Right lobe of liver (tissue), 6 donors: ENCODE data around the gene AHDC1. TPM values are rescaled to one million over a fixed set of nuclear protein-coding genes. Genes with fewer than 3 reads are reported as not detected.

ENCODE experiments used
- ATAC-seq, 4 donors: fragments of 200-7000 bp; cut with Tn5 transposase; one replicate each; pipeline ENCODE4 v1.9.1; 2020; ENCODE audit warnings: mild to moderate bottlenecking in 4 of 4, moderate library complexity in 4 of 4
- DNase-seq, 3 donors: peaks; one replicate each; pipeline ENCODE4 v3.0.0-alpha.2; 2020
- H3K27ac ChIP-seq, 3 donors: fragments of 200-600 bp; one replicate each; pipeline ENCODE4 v1.8.0; 2022
- H3K27me3 ChIP-seq, 2 donors: fragments of 200-600 bp; one replicate each; pipeline ENCODE4 v1.8.0; 2022
- H3K36me3 ChIP-seq, 4 donors: fragments of 200-600 bp; sonication (generic) in 1 of 4; one replicate each; pipeline versions ENCODE4 v1.5.1 to v1.8.0; 2017 to 2022; ENCODE audit warnings: control low read depth in 1 of 4
- H3K4me1 ChIP-seq, 4 donors: fragments of 200-600 bp; sonication (generic) in 1 of 4; one replicate each; pipeline versions ENCODE4 v1.5.1 to v1.8.0; 2017 to 2022; ENCODE audit warnings: control low read depth in 1 of 4
- H3K4me3 ChIP-seq, 3 donors: fragments of 200-600 bp; one replicate each; pipeline ENCODE4 v1.8.0; 2022
- H3K9me3 ChIP-seq, 4 donors: fragments of 200-600 bp; sonication (generic) in 1 of 4; one replicate each; pipeline versions ENCODE4 v1.5.1 to v1.8.0; 2017 to 2022; ENCODE audit warnings: control low read depth in 1 of 4
- CTCF ChIP-seq, 4 donors: fragments of 200-600 bp in 3 of 4; fragments of 450-650 bp in 1 of 4; IDR thresholded peaks; one replicate each; pipeline versions ENCODE4 v1.5.1 to v1.8.0; 2016 to 2022; ENCODE audit warnings: antibody characterized with exemption in 4 of 4, mild to moderate bottlenecking in 2 of 4
- POLR2A ChIP-seq: fragments of 450-650 bp; IDR thresholded peaks from one replicate; pipeline ENCODE4 v1.6.1; 2017; ENCODE audit warnings: antibody characterized with exemption, mild to moderate bottlenecking
- WGBS: methylation state at CpG from one replicate; pipeline ENCODE4 v1.1.6; 2018; ENCODE audit warnings: low coverage, low lambda C conversion rate; ENCODE audit not compliant: insufficient coverage; ENCODE audit errors: missing lambda C conversion rate; 5-methylcytosine and 5-hydroxymethylcytosine counted together
- intact Hi-C, 2 donors: fragments of 100-400 bp; cut with DNase I; formaldehyde crosslinking; loops; one replicate each; pipeline versions ENCODE4 v1.11.2 to v1.14.1; 2022
- total RNA-seq, 6 experiments: library from RNA; depleted of rRNA in 2 of 6; stranded (reverse); fragments of >200 nt in 2 of 6; fragmentation: NEBNext Ultra II Directional in 3 of 6; extraction: Animal tissue kit (Norgen Biotek cat#: 25700) in 3 of 6; gene quantifications; one replicate each; pipeline versions ENCODE4 v1.1.0 to v1.2.4, GENCODE V29; 2016 to 2023
- donor health status: DM: no; HTN: yes; CAD: no.
- donor health status: DM: no; HTN: no; CAD: no.
- donor health status: DM: no; HTN: no; CAD: no.
- donor health status: DM: no; HTN: yes; CAD: no.
- donor health status: DM: no; HTN: yes; CAD: no.

Gene AHDC1
- total RNA-seq, 6 experiments from 2014 or later = 5.5 to 21.3 (median 10.9) TPM

- Histone ChIP-seq H3K4me1 (peaks cover 0 to 11% (median 0%) of the 10 kb centered on the region in 4 donors), H3K27ac (no peak overlapping the region), H3K4me3 (peak overlapping the region; percentile 34 to 49 (median 45)), H3K36me3 (no peaks in the 10 kb centered on the region), H3K9me3 (no peaks in the 10 kb centered on the region), H3K27me3 (no peaks in the 10 kb centered on the region)
- WGBS = 2% methylated on average over 33 of the region's 71 CpGs
- peak in 1 of 3 donors; percentile 61 for DNase-seq
- TF ChIP-seq POLR2A (no peak), CTCF (IDR thresholded peaks at IDR 0.05) (no peak)
- intact Hi-C loops = no loop called here
- peak; percentile 48 to 66 (median 54) for ATAC-seq
Measured at GRCh38 chr1:27527890-27528817, 75.8 kb downstream of the AHDC1 start.

- DNase-seq = no peak
- ATAC-seq = peak in 1 of 4 donors; percentile 30
- 15% methylated on average over 14 of the region's 27 CpGs for WGBS
- Histone ChIP-seq H3K36me3 (no peaks in the 10 kb centered on the region), H3K27me3 (no peaks in the 10 kb centered on the region), H3K27ac (no peak overlapping the region), H3K4me3 (peak overlapping the region; percentile 34 to 49 (median 45)), H3K9me3 (no peaks in the 10 kb centered on the region), H3K4me1 (peaks cover 0 to 11% (median 0%) of the 10 kb centered on the region in 4 donors)
- TF ChIP-seq POLR2A = no peak
- no peak for TF ChIP-seq CTCF (IDR thresholded peaks at IDR 0.05)
- intact Hi-C loops = no loop called here
Measured at GRCh38 chr1:27527223-27527889, 76.6 kb downstream of the AHDC1 start.

- no peaks in the 10 kb centered on the region for H3K27me3 ChIP-seq
- H3K4me3 ChIP-seq = no peak overlapping the region
- WGBS = 40% methylated on average over 3 of the region's 10 CpGs
- H3K36me3 ChIP-seq = no peaks in the 10 kb centered on the region
- TF ChIP-seq CTCF (IDR thresholded peaks at IDR 0.05) (no peak), POLR2A (no peak)
- peaks cover 0 to 11% (median 0%) of the 10 kb centered on the region in 4 donors for H3K4me1 ChIP-seq
- intact Hi-C loops = no loop called here
- no peaks in the 10 kb centered on the region for H3K9me3 ChIP-seq
- DNase-seq (no peak), ATAC-seq (no peak)
- H3K27ac ChIP-seq = no peak overlapping the region
Measured at GRCh38 chr1:27526569-27527222, 77.2 kb downstream of the AHDC1 start.
